Measurements from ENCODE around the gene SLC9A8.

Gene SLC9A8

DNA sequence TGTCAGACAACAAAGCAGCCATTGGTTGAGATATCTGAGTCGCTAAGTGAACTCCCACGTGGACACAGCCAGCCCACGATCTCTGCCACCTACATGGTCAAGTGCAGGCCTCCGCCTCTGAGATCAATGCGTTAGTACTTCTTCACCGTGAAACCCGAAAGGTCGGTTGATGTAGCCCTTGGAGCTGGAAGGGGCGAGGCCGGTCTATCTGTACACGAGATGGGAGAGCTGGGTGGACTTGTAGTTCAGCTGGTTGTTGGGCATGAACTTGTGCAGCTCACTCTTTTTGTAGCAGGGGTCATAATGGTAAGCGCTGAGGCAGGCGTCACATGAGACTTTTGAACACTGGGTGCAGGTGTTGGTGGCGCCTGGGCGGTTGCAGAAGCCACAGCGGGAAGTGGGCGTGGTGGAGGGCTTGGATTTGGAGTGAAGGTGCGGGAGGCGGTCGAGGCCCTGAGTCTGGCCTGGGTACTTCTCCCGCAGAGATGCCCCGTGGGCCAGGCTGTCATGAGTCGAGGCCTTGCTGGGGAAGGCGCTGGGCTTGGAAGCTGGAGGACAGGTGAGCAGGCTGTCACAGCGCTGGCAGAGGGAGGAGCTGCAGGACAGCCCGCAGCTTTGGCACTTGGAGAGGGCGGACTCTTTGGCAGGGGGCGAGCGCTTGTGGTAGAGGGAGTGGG is 92.9 kb downstream of the SLC9A8 start (continued):
- TF ChIP-seq, protein P1, sequence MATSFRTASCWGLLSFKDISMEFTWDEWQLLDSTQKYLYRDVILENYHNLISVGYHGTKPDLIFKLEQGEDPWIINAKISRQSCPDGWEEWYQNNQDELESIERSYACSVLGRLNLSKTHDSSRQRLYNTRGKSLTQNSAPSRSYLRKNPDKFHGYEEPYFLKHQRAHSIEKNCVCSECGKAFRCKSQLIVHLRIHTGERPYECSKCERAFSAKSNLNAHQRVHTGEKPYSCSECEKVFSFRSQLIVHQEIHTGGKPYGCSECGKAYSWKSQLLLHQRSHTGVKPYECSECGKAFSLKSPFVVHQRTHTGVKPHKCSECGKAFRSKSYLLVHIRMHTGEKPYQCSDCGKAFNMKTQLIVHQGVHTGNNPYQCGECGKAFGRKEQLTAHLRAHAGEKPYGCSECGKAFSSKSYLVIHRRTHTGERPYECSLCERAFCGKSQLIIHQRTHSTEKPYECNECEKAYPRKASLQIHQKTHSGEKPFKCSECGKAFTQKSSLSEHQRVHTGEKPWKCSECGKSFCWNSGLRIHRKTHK (tag by site-specific recombination; IDR thresholded peaks at IDR 0.05): no peak
- TF ChIP-seq KLF10 (tag by site-specific recombination; IDR thresholded peaks at IDR 0.05): no peak
- TF ChIP-seq YY2 (tag by site-specific recombination; IDR thresholded peaks at IDR 0.05): no peak
- no peak for TF ChIP-seq HOXA7 (CRISPR knock-in tag; IDR thresholded peaks at IDR 0.05; ENCODE audit: borderline replicate concordance)
- TF ChIP-seq, protein P2, sequence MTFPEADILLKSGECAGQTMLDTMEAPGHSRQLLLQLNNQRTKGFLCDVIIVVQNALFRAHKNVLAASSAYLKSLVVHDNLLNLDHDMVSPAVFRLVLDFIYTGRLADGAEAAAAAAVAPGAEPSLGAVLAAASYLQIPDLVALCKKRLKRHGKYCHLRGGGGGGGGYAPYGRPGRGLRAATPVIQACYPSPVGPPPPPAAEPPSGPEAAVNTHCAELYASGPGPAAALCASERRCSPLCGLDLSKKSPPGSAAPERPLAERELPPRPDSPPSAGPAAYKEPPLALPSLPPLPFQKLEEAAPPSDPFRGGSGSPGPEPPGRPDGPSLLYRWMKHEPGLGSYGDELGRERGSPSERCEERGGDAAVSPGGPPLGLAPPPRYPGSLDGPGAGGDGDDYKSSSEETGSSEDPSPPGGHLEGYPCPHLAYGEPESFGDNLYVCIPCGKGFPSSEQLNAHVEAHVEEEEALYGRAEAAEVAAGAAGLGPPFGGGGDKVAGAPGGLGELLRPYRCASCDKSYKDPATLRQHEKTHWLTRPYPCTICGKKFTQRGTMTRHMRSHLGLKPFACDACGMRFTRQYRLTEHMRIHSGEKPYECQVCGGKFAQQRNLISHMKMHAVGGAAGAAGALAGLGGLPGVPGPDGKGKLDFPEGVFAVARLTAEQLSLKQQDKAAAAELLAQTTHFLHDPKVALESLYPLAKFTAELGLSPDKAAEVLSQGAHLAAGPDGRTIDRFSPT (tag by site-specific recombination; IDR thresholded peaks at IDR 0.05): no peak

DNA sequence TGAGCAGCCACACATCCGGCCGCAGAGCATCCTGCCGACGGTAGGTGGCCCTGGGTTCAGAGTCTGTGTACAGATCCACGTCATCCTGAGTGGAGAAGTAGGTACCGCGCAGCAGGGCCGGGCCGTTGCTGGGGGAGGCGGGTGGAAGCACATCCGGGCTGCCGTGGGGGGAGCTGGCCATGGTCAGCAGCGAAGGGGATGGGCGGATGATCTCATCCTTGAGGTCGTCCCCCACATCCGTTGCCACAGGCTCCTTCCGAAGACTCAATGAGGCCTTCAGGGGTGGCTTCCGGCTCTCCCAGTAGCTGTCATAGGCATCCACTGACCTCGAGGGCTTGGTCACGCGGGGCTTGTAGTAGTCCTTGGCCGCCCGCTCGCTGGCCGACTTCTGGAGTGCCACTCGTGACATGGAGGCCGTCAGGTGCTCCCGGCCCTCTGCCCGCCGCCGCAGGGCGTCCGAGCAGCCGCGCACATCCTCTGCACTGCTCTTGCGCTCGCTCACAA is 93.5 kb downstream of the SLC9A8 start:
- H3K36me3 ChIP-seq (ENCODE audit: control insufficient read depth in 2 of 2, insufficient read depth in 1 of 2, low read length in 2 of 2): peaks cover 0 to 56% of the 10 kb centered on the region in 2 experiments; a peak in 2 of 3 replicates
- H3K4me3 ChIP-seq (ENCODE audit: low read depth, low read length): no peak overlapping the region
- POLR2A ChIA-PET: interaction anchor here (1.2 kb wide), 1 partner anchor 10 kb away, joined by 5 read pairs; no protein-coding TSS in a partner anchor

More for the DNA sequence above, 93.5 kb downstream of the SLC9A8 start:
- TF ChIP-seq ZNF341 (tag by site-specific recombination; IDR thresholded peaks at IDR 0.05; ENCODE audit: low read depth) (no peak), OVOL3 (tag by site-specific recombination; IDR thresholded peaks at IDR 0.05) (no peak), MZF1 (tag by site-specific recombination; IDR thresholded peaks at IDR 0.05; ENCODE audit: borderline replicate concordance) (no peak), ZNF549 (tag by site-specific recombination; IDR thresholded peaks at IDR 0.05) (no peak), ZNF501 (tag by site-specific recombination; IDR thresholded peaks at IDR 0.05) (no peak), ZNF529 (tag by site-specific recombination; IDR thresholded peaks at IDR 0.05; ENCODE audit: insufficient replicate concordance) (no peak), ZBTB26 (tag by site-specific recombination; optimal IDR thresholded peaks at IDR 0.05) (no peak), ZFP37 (tag by site-specific recombination; IDR thresholded peaks at IDR 0.05) (no peak), ZNF510 (tag by site-specific recombination; IDR thresholded peaks at IDR 0.05; ENCODE audit: insufficient replicate concordance) (no peak), PRDM6 (tag by site-specific recombination; IDR thresholded peaks at IDR 0.05) (no peak), PRDM1 (tag by site-specific recombination; IDR thresholded peaks at IDR 0.05) (no peak), ZNF169 (tag by site-specific recombination; IDR thresholded peaks at IDR 0.05) (no peak), ZBTB6 (tag by site-specific recombination; IDR thresholded peaks at IDR 0.05) (no peak), ZSCAN23 (tag by site-specific recombination; IDR thresholded peaks at IDR 0.05) (no peak), ZBTB48 (tag by site-specific recombination; IDR thresholded peaks at IDR 0.05) (no peak), ZNF391 (tag by site-specific recombination; IDR thresholded peaks at IDR 0.05; ENCODE audit: borderline replicate concordance, low read depth) (no peak), ZNF600 (tag by site-specific recombination; IDR thresholded peaks at IDR 0.05) (no peak), ZNF473 (tag by site-specific recombination; IDR thresholded peaks at IDR 0.05) (no peak), ZNF274 (IDR thresholded peaks at IDR 0.05; ENCODE audit: low read length) (no peak), ZNF274 (tag by site-specific recombination; IDR thresholded peaks at IDR 0.05; ENCODE audit: borderline replicate concordance) (no peak)
- no peaks in the 10 kb centered on the region for H3K9me3 ChIP-seq (ENCODE audit: control insufficient read depth, insufficient read depth, low read depth, low read length)
- H3K27ac ChIP-seq (ENCODE audit: extremely low read depth, low read depth, low read length): no peak overlapping the region
- CTCF ChIA-PET: interaction anchor here (0.7 kb wide), 1 partner anchor 17 kb away, joined by 3 read pairs; no protein-coding TSS in a partner anchor
- H3K4me1 ChIP-seq (ENCODE audit: control insufficient read depth, insufficient read depth, low read length): no peaks in the 10 kb centered on the region

Measured in HEK293 (cell line).